Measurements from ENCODE around the gene NPTN.

DNA sequence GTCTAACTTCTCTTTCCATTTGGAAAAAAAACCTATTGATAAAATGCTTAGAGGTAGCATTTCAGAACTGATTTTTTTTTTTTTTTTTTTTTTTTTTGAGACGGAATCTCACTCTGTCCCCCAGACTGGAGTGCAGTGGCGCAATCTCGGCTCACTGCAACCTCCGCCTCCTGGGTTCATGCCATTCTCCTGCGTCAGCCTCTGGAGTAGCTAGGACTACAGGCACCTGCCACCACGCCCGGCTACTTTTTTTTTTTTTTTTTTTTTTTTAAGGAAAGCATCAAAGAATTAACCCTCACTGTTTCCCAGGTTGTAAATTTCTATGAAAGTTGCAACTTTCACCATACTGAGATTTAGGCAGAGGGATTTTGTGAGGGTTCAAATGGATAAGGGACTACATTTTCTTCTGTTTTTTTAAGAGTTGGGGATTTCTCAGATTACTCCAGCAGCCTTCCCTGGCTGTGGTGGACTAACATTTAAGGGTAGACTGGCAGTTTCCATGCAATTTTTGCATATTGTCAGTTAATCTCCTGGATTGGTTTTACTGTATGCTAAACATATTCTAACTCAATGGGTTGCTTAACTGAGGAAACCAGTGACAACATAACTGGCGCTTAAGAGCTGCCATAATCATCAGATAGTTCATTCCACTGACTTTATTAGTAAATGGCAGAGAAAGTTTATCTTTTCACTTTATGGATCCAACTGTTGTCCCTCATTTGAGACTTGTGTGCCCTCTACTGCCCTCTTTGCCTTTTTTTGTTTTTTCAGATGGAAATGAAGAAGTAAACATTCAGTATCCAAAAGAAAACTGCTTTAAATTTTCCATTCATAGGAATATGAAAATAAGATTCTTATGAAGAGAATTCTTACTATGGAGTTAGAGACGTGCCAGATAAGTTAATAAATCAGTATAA, 93.7 kb downstream of the NPTN start:
- TF ChIP-seq, protein P1, sequence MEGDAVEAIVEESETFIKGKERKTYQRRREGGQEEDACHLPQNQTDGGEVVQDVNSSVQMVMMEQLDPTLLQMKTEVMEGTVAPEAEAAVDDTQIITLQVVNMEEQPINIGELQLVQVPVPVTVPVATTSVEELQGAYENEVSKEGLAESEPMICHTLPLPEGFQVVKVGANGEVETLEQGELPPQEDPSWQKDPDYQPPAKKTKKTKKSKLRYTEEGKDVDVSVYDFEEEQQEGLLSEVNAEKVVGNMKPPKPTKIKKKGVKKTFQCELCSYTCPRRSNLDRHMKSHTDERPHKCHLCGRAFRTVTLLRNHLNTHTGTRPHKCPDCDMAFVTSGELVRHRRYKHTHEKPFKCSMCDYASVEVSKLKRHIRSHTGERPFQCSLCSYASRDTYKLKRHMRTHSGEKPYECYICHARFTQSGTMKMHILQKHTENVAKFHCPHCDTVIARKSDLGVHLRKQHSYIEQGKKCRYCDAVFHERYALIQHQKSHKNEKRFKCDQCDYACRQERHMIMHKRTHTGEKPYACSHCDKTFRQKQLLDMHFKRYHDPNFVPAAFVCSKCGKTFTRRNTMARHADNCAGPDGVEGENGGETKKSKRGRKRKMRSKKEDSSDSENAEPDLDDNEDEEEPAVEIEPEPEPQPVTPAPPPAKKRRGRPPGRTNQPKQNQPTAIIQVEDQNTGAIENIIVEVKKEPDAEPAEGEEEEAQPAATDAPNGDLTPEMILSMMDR (IDR thresholded peaks at IDR 0.05), result no peak
- no peak for TF ChIP-seq POLR2A (IDR thresholded peaks at IDR 0.05)
